ENCODE data around the gene TTC33.

DNA sequence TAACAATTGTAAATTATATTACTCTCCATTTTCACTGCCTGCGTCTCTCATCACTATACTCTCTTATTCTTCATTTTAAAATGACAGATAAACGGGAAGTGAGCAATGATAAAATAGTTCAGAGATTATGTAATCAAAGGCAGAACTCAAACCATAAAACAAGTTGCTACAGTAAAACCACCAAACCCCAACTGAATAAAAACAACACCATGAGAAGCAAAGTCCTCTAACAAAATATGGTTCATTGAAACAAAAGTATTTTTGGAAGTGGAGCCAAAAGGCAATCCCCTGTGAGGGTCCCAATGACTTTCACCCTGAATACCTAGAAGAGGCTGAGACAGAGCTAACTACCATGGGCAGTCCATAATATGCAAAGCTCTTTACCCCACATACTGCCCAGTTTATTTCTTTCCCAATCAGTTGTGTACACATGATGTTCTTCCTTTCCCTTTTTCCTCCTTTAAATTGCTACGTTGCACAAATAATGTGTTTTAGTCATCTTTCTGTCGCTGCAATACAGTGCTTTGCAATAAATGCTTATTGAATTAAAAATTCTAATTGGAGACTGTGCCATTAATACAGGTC is 140.1 kb downstream of the TTC33 start:
- TF ChIP-seq SIN3A (IDR thresholded peaks at IDR 0.05; ENCODE audit: borderline replicate concordance, insufficient read depth, low read length) (no peak), POLR2AphosphoS5 (IDR thresholded peaks at IDR 0.05; ENCODE audit: low read depth, low read length) (no peak), TAF1 (IDR thresholded peaks at IDR 0.05; ENCODE audit: borderline replicate concordance, insufficient read depth, low read length) (no peak), FOXP2 (optimal IDR thresholded peaks at IDR 0.05; ENCODE audit: borderline replicate concordance, extremely low read depth, extremely low read length, insufficient read depth) (no peak)
- TF ChIP-seq, protein P1, sequence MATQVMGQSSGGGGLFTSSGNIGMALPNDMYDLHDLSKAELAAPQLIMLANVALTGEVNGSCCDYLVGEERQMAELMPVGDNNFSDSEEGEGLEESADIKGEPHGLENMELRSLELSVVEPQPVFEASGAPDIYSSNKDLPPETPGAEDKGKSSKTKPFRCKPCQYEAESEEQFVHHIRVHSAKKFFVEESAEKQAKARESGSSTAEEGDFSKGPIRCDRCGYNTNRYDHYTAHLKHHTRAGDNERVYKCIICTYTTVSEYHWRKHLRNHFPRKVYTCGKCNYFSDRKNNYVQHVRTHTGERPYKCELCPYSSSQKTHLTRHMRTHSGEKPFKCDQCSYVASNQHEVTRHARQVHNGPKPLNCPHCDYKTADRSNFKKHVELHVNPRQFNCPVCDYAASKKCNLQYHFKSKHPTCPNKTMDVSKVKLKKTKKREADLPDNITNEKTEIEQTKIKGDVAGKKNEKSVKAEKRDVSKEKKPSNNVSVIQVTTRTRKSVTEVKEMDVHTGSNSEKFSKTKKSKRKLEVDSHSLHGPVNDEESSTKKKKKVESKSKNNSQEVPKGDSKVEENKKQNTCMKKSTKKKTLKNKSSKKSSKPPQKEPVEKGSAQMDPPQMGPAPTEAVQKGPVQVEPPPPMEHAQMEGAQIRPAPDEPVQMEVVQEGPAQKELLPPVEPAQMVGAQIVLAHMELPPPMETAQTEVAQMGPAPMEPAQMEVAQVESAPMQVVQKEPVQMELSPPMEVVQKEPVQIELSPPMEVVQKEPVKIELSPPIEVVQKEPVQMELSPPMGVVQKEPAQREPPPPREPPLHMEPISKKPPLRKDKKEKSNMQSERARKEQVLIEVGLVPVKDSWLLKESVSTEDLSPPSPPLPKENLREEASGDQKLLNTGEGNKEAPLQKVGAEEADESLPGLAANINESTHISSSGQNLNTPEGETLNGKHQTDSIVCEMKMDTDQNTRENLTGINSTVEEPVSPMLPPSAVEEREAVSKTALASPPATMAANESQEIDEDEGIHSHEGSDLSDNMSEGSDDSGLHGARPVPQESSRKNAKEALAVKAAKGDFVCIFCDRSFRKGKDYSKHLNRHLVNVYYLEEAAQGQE (IDR thresholded peaks at IDR 0.05; ENCODE audit: insufficient read depth in 1 of 2, low read depth in 2 of 2, low read length in 2 of 2), result no peak
